IPS-11a (cell line): ENCODE measurements around the gene FAM53B.
"Not testable (repeated sequence)": the region's sequence is repeated elsewhere in the genome, so short reads cannot be mapped to it uniquely, and the experiment has no call there.

Experiments used
- H3K4me3 ChIP-seq: one replicate; pipeline ENCODE4 v1.5.1; 2013; ENCODE audit warnings: low read depth, low read length, control low read depth

FAM53B gene

DNA sequence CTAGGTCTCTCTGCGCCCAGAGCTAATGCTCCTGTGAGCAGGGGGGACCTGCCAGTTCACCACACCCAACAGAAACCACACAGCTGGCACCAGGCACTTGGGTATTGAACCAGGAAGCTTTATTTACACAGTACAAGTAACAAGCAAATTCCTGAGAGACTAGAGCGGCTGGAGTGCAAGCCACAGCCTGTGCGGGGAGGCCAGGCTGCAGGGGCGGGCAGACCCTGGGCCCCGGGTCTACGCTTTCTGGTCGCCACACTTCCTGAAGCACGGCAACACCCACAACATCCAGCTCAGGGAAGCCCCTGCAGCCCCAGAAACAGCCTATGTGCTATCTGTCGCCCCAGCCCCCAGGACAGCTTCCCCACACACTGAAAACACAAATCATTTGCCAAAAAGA, 125.0 kb downstream of the FAM53B start:
- H3K4me3 ChIP-seq, result no peak overlapping the region

DNA sequence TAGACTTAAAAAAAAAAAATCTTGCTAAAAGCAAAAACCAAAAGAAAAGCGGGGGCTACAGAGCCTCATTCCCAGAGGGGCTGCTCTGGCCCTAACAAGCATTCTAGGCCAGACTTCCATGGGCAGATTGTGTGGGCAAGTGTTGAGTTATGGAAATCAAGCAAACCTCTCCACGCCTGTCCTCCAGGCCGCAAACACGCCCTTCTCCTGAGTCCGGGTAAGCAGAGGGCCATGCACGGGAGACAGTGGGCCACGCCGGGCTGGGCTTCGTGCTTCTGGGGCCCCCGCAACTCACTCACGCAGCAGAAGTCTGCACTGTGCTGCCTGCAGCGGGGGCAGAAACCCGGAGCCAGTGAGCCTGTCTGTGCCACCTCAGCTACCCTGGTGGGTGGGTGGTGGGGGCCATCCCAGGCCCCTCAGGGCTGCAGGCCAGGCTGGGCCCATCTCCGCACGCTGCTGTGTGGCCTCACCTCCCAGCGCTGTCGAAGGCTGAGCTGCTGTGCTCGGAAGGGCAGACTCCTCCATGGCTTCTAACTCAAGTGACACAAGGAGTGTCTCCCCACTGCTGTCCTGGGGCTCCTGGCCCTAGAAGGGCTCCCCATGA, 125.6 kb downstream of the FAM53B start:
- H3K4me3 ChIP-seq, result no peak overlapping the region

DNA sequence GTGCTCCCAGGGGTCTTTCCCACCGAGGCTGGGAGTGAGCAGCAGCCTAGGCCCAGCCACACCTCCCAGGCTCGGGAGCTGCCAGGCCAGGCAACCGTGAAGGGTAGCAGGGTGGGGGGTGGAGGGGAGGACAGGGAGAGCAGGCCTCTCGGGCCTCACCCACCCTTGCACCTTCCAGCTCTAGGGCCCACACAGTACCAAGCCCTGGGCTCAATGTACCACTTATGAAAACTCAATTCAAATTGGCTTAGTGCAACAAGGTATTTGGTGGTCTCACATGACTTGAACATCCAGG, 127.4 kb downstream of the FAM53B start:
- H3K4me3 ChIP-seq, result no peak overlapping the region

DNA sequence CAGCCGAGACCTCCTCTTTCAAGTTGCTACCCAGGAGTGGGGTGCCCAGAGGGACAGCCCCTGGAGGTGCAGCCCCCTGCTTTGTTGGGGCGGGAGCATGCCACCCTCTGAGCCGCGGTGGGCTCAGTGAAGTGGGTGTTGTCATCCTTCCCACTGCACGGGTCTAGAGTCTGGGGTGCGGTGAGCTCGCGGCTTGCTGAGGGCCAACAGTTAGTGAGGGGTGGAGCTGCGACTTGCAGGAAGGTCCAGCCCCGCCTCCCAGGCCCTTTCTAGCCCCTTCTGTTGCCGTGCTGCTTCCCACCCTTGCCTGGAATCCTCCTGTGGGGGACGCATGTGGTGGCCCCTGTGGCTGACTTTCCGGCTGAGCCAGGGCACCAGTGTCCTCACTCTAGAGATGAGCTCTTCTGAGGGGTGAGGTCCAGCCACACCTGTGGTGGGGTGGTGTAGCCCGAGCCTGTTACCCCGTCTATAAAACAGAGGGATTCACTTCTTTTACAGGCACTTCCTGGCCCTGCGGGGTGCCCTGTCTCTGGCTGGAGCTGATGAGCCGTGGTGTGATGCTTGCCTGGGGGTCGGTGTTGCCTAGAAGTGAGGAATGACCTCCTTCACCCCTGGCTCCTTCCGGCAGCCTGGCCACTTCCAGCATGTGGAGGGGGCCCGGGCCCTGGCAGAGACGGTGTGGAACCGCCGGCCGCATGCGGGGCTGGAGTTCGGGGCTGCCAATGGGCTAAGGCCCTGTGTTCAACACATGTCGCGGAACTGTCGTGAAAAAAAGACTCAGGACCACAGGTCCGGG, 127.9 kb downstream of the FAM53B start:
- no peak overlapping the region for H3K4me3 ChIP-seq

DNA sequence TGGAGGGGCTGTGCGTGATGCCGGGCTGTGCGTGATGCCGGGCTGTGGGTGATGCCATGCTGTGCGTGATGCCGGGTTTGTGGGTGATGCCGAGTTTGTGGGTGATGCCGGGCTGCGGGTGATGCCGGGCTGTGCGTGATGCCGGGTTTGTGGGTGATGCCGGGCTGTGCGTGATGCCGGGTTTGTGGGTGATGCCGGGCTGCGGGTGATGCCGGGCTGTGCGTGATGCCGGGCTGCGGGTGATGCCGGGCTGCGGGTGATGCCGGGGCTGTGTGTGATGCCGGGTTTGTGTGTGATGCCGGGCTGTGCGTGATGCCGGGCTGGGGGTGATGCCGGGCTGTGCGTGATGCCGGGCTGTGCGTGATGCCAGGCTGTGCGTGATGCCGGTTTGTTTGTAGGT, 128.9 kb downstream of the FAM53B start:
- no peak overlapping the region for H3K4me3 ChIP-seq

DNA sequence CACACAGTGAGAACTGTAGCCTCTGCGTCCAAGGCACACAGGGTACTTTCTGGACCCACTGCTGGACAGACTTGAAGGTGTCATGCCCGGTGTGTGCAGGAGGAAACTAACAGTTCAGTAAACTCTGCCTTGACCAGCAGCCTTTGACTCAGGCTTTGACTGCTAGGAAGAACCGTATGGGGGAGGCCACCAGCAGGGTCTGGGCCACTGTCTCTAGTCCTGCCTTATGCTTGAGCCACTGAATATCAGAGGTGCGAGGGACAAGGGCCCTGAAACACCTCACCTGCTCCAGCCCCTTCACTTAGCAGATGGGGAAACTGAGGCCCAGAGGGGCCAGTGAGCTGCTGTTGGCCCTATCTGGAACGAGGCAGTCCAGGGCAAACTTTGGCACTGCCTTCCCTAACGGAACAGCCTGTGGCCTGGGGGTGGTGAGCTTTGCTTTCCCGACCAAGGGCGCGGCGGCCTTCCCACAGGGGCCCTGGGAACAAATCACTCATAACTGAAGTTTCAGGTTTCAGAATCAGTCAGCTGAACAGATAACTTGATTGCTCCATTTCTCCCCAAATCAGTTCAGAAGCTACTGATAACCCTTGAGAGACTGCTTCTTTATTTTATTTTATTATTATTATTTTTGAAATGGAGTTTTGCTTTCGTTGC, 130.0 kb downstream of the FAM53B start:
- no peak overlapping the region for H3K4me3 ChIP-seq

DNA sequence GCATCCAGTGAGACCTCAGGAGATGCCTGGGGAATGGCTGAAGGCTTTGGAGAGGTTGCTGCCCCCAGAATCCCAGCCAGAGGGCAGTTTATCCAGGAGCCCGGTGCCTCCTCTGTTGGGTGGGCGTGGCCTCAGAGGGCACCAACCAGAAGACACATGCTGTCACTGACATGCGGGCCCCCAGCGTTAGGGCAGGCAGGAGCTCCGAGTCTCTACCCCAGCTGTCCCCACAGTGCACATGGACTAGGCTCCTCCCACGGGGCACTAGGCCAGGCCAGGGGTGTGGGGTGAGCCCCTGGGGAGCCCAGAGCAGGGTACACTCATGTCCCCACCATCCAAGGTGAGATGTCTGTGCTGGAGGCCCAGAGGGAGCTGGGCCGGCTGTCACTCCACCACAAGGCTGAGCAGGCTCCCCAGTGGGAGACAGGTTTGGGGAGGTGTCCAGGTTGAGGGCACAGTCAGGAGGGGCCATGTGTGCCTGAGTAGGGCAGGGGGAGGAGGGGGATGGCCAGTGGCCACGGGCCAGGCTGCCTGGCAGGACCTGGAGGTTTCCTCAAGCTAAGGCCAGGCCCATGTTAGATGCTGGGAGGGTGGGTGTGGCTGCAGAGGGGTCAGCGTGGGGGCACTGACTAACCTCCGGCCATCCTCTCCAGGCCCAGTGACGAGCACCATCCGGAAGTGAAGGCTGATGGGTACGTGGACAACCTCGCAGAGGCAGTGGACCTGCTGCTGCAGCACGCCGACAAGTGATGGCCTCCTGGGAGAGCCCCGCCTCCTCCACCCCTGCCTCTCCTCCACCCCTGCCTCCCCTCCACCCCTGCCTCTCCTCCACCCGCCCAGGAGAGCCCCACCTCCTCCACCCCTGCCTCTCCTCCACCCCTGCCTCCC, 131.3 kb downstream of the FAM53B start:
- H3K4me3 ChIP-seq, result no peak overlapping the region

DNA sequence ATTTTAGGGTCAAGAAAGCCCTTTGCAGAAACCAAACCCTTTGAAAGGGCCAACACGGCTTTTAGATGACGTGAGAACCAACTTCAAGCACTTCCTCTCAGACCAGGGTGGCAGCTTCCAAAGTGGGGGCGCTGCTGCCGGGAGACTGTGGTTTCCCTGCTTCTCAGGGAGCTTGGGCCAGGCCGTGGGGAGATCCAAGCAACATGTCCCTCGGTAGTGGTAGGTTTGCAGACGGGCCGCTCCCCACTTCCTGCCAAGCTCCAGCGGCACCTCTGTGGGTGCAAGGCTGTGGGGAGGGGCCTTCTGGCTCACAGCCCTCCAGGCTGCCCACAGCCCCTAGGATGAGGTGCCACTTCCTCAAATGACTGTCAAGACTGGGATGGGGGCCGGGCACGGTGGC, 132.4 kb downstream of the FAM53B start:
- no peak overlapping the region for H3K4me3 ChIP-seq

DNA sequence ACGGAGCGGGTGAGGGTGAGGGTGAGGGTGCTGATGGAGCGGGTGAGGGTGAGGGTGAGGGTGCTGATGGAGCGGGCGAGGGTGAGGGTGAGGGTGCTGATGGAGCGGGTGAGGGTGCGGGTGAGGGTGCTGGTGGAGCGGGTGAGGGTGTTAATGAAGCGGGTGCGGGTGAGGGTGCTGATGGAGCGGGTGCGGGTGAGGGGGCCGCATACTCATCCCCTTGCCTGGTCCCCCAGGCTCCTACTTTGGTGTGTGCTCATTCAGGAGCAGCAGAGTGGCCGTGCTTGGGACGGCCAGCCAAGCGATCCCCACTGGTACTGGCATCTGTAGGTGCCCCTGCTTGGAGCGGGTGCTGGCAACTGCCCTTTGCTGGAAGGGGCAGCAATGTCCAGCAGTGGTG, 133.3 kb downstream of the FAM53B start:
- not testable (repeated sequence) for H3K4me3 ChIP-seq

DNA sequence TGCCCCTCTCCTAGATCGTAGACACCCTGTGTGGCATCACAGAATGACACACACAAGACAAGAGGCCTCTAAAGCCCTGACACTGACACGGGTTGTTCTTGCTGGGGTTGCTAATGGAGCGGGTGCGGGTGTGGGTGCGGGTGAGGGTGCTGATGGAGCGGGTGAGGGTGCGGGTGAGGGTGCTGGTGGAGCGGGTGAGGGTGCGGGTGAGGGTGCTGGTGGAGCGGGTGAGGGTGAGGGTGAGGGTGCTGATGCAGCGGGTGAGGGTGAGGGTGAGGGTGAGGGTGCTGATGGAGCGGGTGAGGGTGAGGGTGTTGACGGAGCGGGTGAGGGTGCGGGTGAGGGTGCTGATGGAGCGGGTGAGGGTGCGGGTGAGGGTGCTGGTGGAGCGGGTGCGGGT, 134.0 kb downstream of the FAM53B start:
- not testable (repeated sequence) for H3K4me3 ChIP-seq

DNA sequence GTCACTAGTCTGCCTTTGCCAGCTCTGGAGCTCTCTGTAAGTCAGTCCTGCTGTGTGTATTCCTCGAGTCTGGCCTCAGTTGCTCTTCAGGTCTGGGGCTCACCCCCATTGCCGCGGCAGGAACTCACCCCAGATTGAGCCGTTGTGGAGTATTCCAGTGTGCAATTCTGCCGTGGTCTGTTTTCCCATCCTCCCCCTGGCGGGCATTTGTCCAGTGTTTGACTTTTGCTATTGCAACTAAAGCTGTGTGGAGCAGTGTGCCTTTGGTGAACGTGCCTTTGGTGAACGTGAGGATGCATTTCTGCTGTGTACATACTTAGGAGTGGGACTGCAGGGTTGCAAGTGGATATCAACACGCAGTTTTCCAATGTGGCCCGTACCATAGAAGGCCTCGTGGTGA, 134.5 kb downstream of the FAM53B start:
- H3K4me3 ChIP-seq, result no peak overlapping the region

DNA sequence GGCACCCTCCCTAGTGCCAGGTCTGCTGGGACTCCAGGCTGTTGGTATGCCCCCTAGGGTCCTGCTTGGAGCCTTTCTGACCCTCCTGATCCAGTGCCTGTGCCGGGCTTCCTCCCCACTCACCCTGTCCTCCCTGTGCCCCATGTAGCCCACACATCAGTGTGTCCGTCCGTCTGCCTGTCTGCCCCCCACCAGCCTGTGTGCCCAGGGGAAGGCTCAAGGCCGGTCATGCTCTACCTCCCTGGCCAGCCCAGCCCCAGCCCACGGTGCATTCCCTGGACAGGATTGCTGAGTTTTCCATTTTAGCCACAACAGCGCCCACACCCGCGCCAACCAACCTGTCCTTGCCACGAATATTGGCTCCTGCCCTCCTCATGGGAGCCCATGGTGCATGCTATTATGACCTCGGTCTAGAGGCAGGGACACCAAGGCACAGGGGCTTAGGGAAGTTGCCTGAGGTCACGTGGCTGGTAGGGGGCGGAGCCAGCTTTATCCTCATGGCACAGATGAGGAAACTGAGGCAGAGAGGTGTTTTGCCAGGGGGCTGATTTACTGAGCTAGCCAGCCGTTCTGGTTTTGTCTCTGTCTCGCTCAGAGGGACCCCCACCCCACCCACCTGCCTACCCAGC, 136.0 kb downstream of the FAM53B start:
- no peak overlapping the region for H3K4me3 ChIP-seq

DNA sequence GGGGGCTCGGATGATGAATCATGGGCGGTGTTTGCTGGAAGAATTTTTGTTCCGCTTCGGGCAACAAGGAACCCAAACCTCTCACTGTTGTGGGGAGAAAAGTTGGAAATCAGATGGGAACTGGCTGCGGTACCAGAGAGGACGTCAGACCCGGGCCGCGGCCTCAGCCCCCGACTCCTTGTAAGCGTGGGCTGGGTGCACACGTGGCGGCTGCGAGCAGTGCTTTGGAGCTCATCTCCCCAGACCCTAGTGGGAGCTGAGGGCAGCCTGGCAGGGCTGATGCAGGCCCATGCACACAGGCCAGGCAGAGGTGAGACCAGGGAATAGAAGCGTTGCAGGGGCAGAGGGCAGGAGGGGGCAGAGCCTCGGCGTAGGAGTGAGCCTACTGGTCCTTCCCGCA, 136.5 kb downstream of the FAM53B start:
- H3K4me3 ChIP-seq, result no peak overlapping the region

DNA sequence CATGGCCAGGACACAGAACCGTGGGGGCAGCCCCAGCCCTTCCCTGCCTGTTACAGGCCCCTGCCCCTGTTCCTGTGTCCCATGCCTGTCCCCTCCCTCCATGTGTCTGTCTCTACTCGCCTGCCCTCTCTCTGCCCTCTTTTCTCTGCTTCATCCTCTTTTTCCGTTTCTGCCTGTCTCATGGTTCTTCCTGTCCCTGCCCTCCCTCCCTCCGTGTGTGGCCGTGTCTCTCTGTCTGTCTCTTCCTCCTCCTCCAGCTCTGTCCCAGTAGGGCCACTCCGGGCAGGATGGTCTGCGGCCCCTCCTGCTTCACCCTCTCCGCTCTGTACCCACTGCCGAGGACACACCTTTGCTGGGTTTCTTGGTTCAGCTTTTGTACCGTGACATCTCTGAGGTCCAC, 137.4 kb downstream of the FAM53B start:
- no peak overlapping the region for H3K4me3 ChIP-seq

DNA sequence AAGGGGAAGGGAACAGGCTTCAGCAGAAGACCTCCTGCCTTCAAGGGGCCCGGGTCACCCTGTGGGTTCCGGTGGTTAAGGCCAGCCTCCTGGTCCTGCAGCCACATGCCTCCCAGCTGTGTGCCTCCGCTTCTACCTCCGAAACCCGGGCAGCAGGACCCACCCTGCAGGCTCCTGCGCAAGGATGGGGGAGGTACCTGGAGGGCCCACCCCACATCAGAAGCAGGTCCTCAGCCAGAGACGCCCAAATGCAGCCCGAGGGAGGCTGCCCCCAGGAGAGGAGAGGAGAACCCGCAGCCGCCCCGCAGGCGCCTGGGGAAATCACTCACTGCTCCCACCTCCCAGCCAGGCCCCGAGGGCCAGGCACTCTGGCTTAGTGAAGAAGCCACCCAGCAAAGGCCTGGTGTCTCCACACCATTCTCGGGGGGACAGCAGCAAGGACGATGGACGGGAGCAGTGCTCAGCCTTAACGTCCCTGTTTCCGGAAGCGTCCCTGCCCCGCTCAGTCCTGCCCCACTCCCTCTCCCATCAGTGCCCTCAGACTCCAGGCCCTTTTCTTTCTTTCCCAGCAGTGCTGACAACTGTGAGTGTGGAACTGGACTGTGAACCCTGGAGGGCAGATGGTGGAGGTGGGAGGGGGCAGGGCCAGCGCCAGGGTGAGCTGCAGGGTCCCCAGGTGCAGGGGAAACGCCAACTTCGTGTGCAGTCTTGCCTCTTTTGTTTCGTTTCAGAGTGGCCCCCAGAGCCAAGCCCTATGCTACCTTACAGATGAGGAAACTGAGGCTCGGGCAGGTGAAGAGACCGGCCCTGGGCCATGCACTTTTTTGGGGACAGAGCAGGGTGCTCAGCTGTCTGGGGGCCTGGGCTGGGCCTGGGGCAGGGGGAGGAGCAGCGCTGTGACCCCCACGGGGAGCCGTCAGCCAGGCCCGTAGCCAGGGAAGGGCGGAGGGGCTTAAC, 138.0 kb downstream of the FAM53B start:
- no peak overlapping the region for H3K4me3 ChIP-seq

DNA sequence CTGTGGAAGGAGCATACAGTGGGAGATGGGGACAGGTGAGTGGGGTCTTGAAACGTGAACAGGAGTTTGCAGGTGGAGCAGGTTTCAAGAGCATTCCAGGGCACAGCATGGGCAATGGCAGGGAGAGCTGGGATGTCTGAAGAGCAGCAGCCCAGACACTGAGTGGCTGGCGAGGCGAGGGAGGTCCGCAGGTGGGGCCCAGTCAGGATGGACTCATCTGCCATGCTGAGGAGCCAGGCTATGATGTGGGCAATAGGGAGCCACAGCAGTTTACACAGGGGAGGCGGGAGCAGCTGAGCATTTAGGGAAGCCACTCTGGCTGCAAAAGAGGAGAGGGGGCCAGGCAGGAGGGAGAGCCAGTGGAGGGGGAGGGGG, 138.7 kb downstream of the FAM53B start:
- H3K4me3 ChIP-seq, result no peak overlapping the region

DNA sequence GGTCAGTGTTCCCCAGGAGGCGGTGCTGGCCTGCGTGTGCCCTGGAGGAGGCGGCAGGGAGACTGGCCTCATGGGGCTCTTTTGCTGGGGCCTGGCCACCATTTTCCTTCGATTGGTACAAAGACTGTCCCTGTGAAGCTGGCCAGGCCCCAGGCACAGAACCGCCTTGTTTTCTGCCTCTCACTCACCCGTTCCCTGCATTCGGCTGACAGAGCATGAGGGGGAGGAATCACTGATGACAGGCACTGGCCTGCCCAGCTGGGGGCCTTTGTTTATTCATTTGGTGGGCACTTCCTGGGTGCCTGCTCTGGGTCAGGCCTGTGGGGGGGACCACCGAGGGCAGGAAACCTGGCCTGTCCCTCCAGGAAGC, 139.2 kb downstream of the FAM53B start:
- H3K4me3 ChIP-seq, result no peak overlapping the region

DNA sequence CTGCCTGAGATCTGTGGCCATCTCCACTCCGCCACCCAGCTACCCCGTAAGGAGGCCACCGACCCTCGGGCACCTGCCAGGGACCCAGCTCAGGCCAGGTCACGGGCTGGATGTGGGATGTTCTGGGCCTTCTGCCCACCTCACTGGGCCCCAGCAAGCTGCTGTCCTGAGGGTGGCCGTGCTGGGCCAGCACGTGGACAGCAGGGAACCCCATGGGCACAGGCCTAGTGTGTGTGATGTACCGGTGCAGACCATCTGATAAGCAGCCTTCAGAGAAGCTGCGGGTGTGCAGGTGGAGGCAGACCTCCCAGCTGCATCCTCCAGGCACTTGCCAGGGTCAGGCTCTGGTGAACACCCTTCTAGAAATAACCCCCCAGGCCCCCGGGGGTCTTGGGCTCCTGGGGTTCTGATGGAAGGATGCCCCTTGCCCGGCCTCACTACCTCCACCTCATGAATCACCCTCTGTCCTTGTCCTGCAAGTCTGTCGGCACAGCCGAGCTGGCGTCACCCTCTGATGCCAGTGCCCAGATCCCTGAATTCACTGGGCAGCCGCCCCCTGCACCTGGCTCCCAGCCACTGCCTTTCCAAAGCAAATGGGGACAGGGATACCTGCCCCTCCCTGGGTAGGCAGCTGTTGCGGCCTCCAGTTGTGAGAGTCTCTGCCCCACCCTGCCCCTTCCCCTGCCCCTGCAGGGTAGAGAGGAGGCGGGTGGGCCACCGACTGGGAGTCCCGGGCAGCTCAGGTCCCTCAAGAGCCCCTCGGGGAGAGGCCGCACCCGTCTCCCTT, 139.8 kb downstream of the FAM53B start:
- H3K4me3 ChIP-seq, result no peak overlapping the region
